ENCODE data around the gene EHD3.

EHD3 gene

DNA sequence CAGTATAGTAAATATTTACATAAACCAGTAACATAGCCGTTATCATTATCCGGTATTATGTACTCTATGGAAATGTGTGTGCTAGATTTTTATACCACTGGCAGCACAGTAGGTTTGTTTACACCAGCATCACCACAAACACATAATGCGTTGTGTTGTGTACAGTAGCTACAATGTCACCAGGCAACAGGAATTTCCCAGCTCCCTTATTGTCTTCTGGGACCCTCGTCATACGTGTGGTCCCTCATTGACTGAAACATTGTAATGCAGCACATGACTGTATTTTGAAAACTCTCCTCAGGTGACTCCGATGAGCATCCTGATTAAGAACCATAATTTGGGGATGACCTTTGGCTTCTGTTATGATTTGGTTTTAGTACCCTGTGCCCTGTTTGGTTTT lies 31.3 kb downstream of the EHD3 start:
- no peak overlapping the region for H3K4ac ChIP-seq (ENCODE audit: low read length)
- no CpG with 5 or more reads among the region's 6 CpGs for WGBS, 2 donors (ENCODE audit: extremely low coverage in 2 of 2, insufficient read length in 2 of 2, insufficient replicate concordance in 1 of 2)

GRCh38 chr2:31266804-31267203 lies 32.9 kb downstream of the EHD3 start:
- H2BK15ac ChIP-seq (ENCODE audit: low read length): no peak overlapping the region
- H2BK120ac ChIP-seq (ENCODE audit: low read depth, low read length): no peak overlapping the region
- no peak overlapping the region for H2BK12ac ChIP-seq (ENCODE audit: low read length)
- H2AFZ ChIP-seq (ENCODE audit: low read length): no peak overlapping the region
- no peak overlapping the region for H3K4me3 ChIP-seq (ENCODE audit: low read length in 2 of 2)
- H3K23ac ChIP-seq (ENCODE audit: low read depth, low read length, poor library complexity): no peak overlapping the region
- H3K9ac ChIP-seq (ENCODE audit: low read depth, low read length, poor library complexity): peak overlapping the region; percentile 10
- no peak overlapping the region for H3K4ac ChIP-seq (ENCODE audit: low read length)
- peaks cover 0 to 2% of the 10 kb centered on the region in 2 donors for H3K36me3 ChIP-seq (replicated peaks in 1 of 2; ENCODE audit: control insufficient read depth in 2 of 2, insufficient read depth in 2 of 2, low read length in 2 of 2)
- no peak overlapping the region for H3K18ac ChIP-seq (ENCODE audit: low read length)
- no peak overlapping the region for H4K8ac ChIP-seq (ENCODE audit: low read depth, low read length)
- H3K79me1 ChIP-seq (ENCODE audit: low read depth, low read length): no peaks in the 10 kb centered on the region
- WGBS, 2 donors (ENCODE audit: extremely low coverage in 2 of 2, insufficient read length in 2 of 2, insufficient replicate concordance in 1 of 2): no CpG with 5 or more reads among the region's 6 CpGs
- H2AK5ac ChIP-seq (ENCODE audit: low read depth, low read length): no peak overlapping the region
- H3K4me1 ChIP-seq (ENCODE audit: control insufficient read depth in 2 of 2, insufficient read depth in 1 of 2, low read depth in 1 of 2, low read length in 2 of 2): no peaks in the 10 kb centered on the region
- no peak for DNase-seq (ENCODE audit: low spot score)
- no peaks in the 10 kb centered on the region for H3K27me3 ChIP-seq (ENCODE audit: control insufficient read depth in 3 of 3, insufficient read depth in 3 of 3, low read depth in 1 of 3, low read length in 3 of 3)
- no peak overlapping the region for H2BK5ac ChIP-seq (ENCODE audit: low read length)
- no peak overlapping the region for H3K27ac ChIP-seq (replicated peaks; ENCODE audit: low read length)
- no peak overlapping the region for H3K14ac ChIP-seq (ENCODE audit: low read length)
- no peak overlapping the region for H3K4me2 ChIP-seq (ENCODE audit: insufficient read depth, low read length, poor library complexity, severe bottlenecking)
- no peak overlapping the region for H4K91ac ChIP-seq (ENCODE audit: low read depth, low read length, poor library complexity)
- H3K9me3 ChIP-seq (replicated peaks in 1 of 2; ENCODE audit: control insufficient read depth in 2 of 2, insufficient read depth in 1 of 2, low read depth in 1 of 2, low read length in 2 of 2): no peaks in the 10 kb centered on the region

More for the DNA sequence above, 31.3 kb downstream of the EHD3 start:
- H3K14ac ChIP-seq (ENCODE audit: low read length): no peak overlapping the region
- H3K79me1 ChIP-seq (ENCODE audit: low read depth, low read length): no peaks in the 10 kb centered on the region
- no peaks in the 10 kb centered on the region for H3K9me3 ChIP-seq (replicated peaks in 1 of 2; ENCODE audit: control insufficient read depth in 2 of 2, insufficient read depth in 1 of 2, low read depth in 1 of 2, low read length in 2 of 2)
- no peak overlapping the region for H3K27ac ChIP-seq (replicated peaks; ENCODE audit: low read length)
- no peak overlapping the region for H2AFZ ChIP-seq (ENCODE audit: low read length)
- H3K23ac ChIP-seq (ENCODE audit: low read depth, low read length, poor library complexity): no peak overlapping the region
- no peak overlapping the region for H2BK120ac ChIP-seq (ENCODE audit: low read depth, low read length)
- no peak for DNase-seq (ENCODE audit: low spot score)
- H3K27me3 ChIP-seq (ENCODE audit: control insufficient read depth in 3 of 3, insufficient read depth in 3 of 3, low read depth in 1 of 3, low read length in 3 of 3): no peaks in the 10 kb centered on the region
- no peaks in the 10 kb centered on the region for H3K4me1 ChIP-seq (ENCODE audit: control insufficient read depth in 2 of 2, insufficient read depth in 1 of 2, low read depth in 1 of 2, low read length in 2 of 2)
- no peak overlapping the region for H2BK5ac ChIP-seq (ENCODE audit: low read length)
- H3K36me3 ChIP-seq (replicated peaks in 1 of 2; ENCODE audit: control insufficient read depth in 2 of 2, insufficient read depth in 2 of 2, low read length in 2 of 2): peaks cover 0 to 2% of the 10 kb centered on the region in 2 donors
- no peak overlapping the region for H3K4me3 ChIP-seq (ENCODE audit: low read length in 2 of 2)
- no peak overlapping the region for H3K4me2 ChIP-seq (ENCODE audit: insufficient read depth, low read length, poor library complexity, severe bottlenecking)
- H2BK12ac ChIP-seq (ENCODE audit: low read length): no peak overlapping the region
- no peak overlapping the region for H2BK15ac ChIP-seq (ENCODE audit: low read length)
- H4K91ac ChIP-seq (ENCODE audit: low read depth, low read length, poor library complexity): no peak overlapping the region
- H3K9ac ChIP-seq (ENCODE audit: low read depth, low read length, poor library complexity): no peak overlapping the region
- H4K8ac ChIP-seq (ENCODE audit: low read depth, low read length): no peak overlapping the region
- no peak overlapping the region for H2AK5ac ChIP-seq (ENCODE audit: low read depth, low read length)
- no peak overlapping the region for H3K18ac ChIP-seq (ENCODE audit: low read length)

GRCh38 chr2:31267437-31268120 lies 33.6 kb downstream of the EHD3 start:
- Histone ChIP-seq H4K91ac (ENCODE audit: low read depth, low read length, poor library complexity) (no peak overlapping the region), H3K27me3 (ENCODE audit: control insufficient read depth in 3 of 3, insufficient read depth in 3 of 3, low read depth in 1 of 3, low read length in 3 of 3) (no peaks in the 10 kb centered on the region)

DNA sequence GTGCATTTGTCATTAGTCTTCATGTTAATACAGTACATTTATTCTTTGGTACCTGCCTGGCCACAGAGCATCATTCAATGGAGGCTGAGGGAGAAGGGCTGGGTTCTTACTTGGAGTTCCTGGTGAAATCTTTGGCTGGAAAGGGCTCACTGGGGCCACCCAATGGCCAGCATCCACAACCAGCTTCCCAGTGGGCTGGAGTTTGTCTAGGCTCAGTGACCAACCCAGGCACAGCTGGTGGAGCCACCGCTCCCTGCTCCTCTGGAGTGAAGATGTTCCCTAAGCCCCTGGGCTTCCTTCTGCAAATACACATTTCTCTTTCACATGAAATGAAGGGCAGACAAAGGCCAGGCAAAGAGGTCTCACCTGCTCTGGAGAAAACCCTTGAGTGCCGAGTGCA lies 34.4 kb downstream of the EHD3 start:
- Histone ChIP-seq H3K23ac (ENCODE audit: low read depth, low read length, poor library complexity) (no peak overlapping the region), H3K27ac (replicated peaks; ENCODE audit: low read length) (no peak overlapping the region), H3K9ac (ENCODE audit: low read depth, low read length, poor library complexity) (no peak overlapping the region), H3K36me3 (replicated peaks in 1 of 2; ENCODE audit: control insufficient read depth in 2 of 2, insufficient read depth in 2 of 2, low read length in 2 of 2) (peaks cover 0 to 2% of the 10 kb centered on the region in 2 donors), H3K4me3 (ENCODE audit: low read length in 2 of 2) (no peak overlapping the region), H2AFZ (ENCODE audit: low read length) (no peak overlapping the region), H3K79me1 (ENCODE audit: low read depth, low read length) (no peaks in the 10 kb centered on the region), H2BK15ac (ENCODE audit: low read length) (no peak overlapping the region), H4K91ac (ENCODE audit: low read depth, low read length, poor library complexity) (no peak overlapping the region), H2BK12ac (ENCODE audit: low read length) (no peak overlapping the region), H2BK120ac (ENCODE audit: low read depth, low read length) (no peak overlapping the region), H4K8ac (ENCODE audit: low read depth, low read length) (no peak overlapping the region), H3K9me3 (replicated peaks in 1 of 2; ENCODE audit: control insufficient read depth in 2 of 2, insufficient read depth in 1 of 2, low read depth in 1 of 2, low read length in 2 of 2) (no peaks in the 10 kb centered on the region), H2AK5ac (ENCODE audit: low read depth, low read length) (no peak overlapping the region), H3K27me3 (ENCODE audit: control insufficient read depth in 3 of 3, insufficient read depth in 3 of 3, low read depth in 1 of 3, low read length in 3 of 3) (no peaks in the 10 kb centered on the region), H3K18ac (ENCODE audit: low read length) (no peak overlapping the region), H2BK5ac (ENCODE audit: low read length) (no peak overlapping the region), H3K4me1 (ENCODE audit: control insufficient read depth in 2 of 2, insufficient read depth in 1 of 2, low read depth in 1 of 2, low read length in 2 of 2) (no peaks in the 10 kb centered on the region), H3K4ac (ENCODE audit: low read length) (no peak overlapping the region), H3K14ac (ENCODE audit: low read length) (no peak overlapping the region), H3K4me2 (ENCODE audit: insufficient read depth, low read length, poor library complexity, severe bottlenecking) (no peak overlapping the region)
- no CpG with 5 or more reads among the region's 2 CpGs for WGBS, 2 donors (ENCODE audit: extremely low coverage in 2 of 2, insufficient read length in 2 of 2, insufficient replicate concordance in 1 of 2)
- no peak for DNase-seq (ENCODE audit: low spot score)

More at GRCh38 chr2:31267437-31268120, 33.6 kb downstream of the EHD3 start:
- Histone ChIP-seq H3K79me1 (ENCODE audit: low read depth, low read length) (no peaks in the 10 kb centered on the region), H2BK12ac (ENCODE audit: low read length) (no peak overlapping the region), H2AFZ (ENCODE audit: low read length) (no peak overlapping the region), H2BK5ac (ENCODE audit: low read length) (no peak overlapping the region), H3K9me3 (replicated peaks in 1 of 2; ENCODE audit: control insufficient read depth in 2 of 2, insufficient read depth in 1 of 2, low read depth in 1 of 2, low read length in 2 of 2) (no peaks in the 10 kb centered on the region), H3K18ac (ENCODE audit: low read length) (no peak overlapping the region), H3K4me2 (ENCODE audit: insufficient read depth, low read length, poor library complexity, severe bottlenecking) (no peak overlapping the region), H3K4me1 (ENCODE audit: control insufficient read depth in 2 of 2, insufficient read depth in 1 of 2, low read depth in 1 of 2, low read length in 2 of 2) (no peaks in the 10 kb centered on the region), H2AK5ac (ENCODE audit: low read depth, low read length) (no peak overlapping the region), H2BK120ac (ENCODE audit: low read depth, low read length) (no peak overlapping the region), H3K9ac (ENCODE audit: low read depth, low read length, poor library complexity) (no peak overlapping the region), H3K4ac (ENCODE audit: low read length) (no peak overlapping the region), H3K23ac (ENCODE audit: low read depth, low read length, poor library complexity) (no peak overlapping the region), H3K4me3 (ENCODE audit: low read length in 2 of 2) (no peak overlapping the region), H3K27ac (replicated peaks; ENCODE audit: low read length) (no peak overlapping the region), H3K36me3 (replicated peaks in 1 of 2; ENCODE audit: control insufficient read depth in 2 of 2, insufficient read depth in 2 of 2, low read length in 2 of 2) (peaks cover 0 to 2% of the 10 kb centered on the region in 2 donors), H2BK15ac (ENCODE audit: low read length) (no peak overlapping the region), H3K14ac (ENCODE audit: low read length) (no peak overlapping the region), H4K8ac (ENCODE audit: low read depth, low read length) (no peak overlapping the region)
- no CpG with 5 or more reads among the region's 8 CpGs for WGBS, 2 donors (ENCODE audit: extremely low coverage in 2 of 2, insufficient read length in 2 of 2, insufficient replicate concordance in 1 of 2)
- no peak for DNase-seq (ENCODE audit: low spot score)

All from neuronal stem cell (in vitro differentiated cells).